ENCODE data around the gene TLX2. TPM values are rescaled to one million over a fixed set of nuclear protein-coding genes. Genes with fewer than 3 reads are reported as not detected.

TLX2 gene
- total and polyA plus RNA-seq, 2 experiments from 2014 or later, result 0.16 to 0.21 TPM

- Histone ChIP-seq H4K20me1 (replicated peaks; ENCODE audit: insufficient read depth) (no peaks in the 10 kb centered on the region; the same call in 1 of the 2 replicates), H3K27ac (ENCODE audit: low read depth) (no peak overlapping the region), H2AFZ (no peak overlapping the region), H3K79me2 (replicated peaks; ENCODE audit: insufficient read depth) (no peaks in the 10 kb centered on the region), H3K36me3 (ENCODE audit: insufficient read depth) (no peaks in the 10 kb centered on the region), H3K4me3 (no peak overlapping the region), H3K4me2 (no peak overlapping the region), H3K9me2 (ENCODE audit: insufficient read depth) (no peaks in the 10 kb centered on the region), H3K4me1 (ENCODE audit: insufficient read depth) (no peaks in the 10 kb centered on the region), H3F3A (replicated peaks; ENCODE audit: low read depth) (no peaks in the 10 kb centered on the region), H3K27me3 (ENCODE audit: insufficient read depth) (peaks cover 4% of the 10 kb centered on the region; the same call in 1 of the 2 replicates)
- TF ChIP-seq JUNB (IDR thresholded peaks at IDR 0.05; ENCODE audit: unreplicated experiment) (no peak), ZNF331 (CRISPR knock-in tag; IDR thresholded peaks at IDR 0.05; ENCODE audit: low read depth) (no peak), ETS1 (IDR thresholded peaks at IDR 0.05) (no peak), STAT1 (IDR thresholded peaks at IDR 0.05; ENCODE audit: unreplicated experiment) (no peak)
- TF ChIP-seq, protein P1, sequence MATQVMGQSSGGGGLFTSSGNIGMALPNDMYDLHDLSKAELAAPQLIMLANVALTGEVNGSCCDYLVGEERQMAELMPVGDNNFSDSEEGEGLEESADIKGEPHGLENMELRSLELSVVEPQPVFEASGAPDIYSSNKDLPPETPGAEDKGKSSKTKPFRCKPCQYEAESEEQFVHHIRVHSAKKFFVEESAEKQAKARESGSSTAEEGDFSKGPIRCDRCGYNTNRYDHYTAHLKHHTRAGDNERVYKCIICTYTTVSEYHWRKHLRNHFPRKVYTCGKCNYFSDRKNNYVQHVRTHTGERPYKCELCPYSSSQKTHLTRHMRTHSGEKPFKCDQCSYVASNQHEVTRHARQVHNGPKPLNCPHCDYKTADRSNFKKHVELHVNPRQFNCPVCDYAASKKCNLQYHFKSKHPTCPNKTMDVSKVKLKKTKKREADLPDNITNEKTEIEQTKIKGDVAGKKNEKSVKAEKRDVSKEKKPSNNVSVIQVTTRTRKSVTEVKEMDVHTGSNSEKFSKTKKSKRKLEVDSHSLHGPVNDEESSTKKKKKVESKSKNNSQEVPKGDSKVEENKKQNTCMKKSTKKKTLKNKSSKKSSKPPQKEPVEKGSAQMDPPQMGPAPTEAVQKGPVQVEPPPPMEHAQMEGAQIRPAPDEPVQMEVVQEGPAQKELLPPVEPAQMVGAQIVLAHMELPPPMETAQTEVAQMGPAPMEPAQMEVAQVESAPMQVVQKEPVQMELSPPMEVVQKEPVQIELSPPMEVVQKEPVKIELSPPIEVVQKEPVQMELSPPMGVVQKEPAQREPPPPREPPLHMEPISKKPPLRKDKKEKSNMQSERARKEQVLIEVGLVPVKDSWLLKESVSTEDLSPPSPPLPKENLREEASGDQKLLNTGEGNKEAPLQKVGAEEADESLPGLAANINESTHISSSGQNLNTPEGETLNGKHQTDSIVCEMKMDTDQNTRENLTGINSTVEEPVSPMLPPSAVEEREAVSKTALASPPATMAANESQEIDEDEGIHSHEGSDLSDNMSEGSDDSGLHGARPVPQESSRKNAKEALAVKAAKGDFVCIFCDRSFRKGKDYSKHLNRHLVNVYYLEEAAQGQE (IDR thresholded peaks at IDR 0.05; ENCODE audit: unreplicated experiment), result no peak
- no peaks in the 10 kb centered on the region for H3K36me3 Mint-ChIP-seq (ENCODE audit: low read depth)
- no peak overlapping the region for H3K4me3 Mint-ChIP-seq
- H3K4me1 Mint-ChIP-seq, result peaks cover 5% of the 10 kb centered on the region; the same call in 1 of the 3 replicates
- peaks cover 6% of the 10 kb centered on the region for H3K27me3 Mint-ChIP-seq (ENCODE audit: insufficient read depth, low read depth, poor library complexity)
- no peak for DNase-seq (ENCODE audit: low spot score)
- H3K9me3 Mint-ChIP-seq, result no peaks in the 10 kb centered on the region
- no peak for ATAC-seq
- no peak overlapping the region for H3K27ac Mint-ChIP-seq
These were observed 52.5 kb downstream of the TLX2 start for GRCh38 chr2:74566754-74567085.

Other genes starting within 250 kb of the TLX2 start
- gene SLC4A5, start 171.0 kb upstream of the TLX2 start, total RNA-seq (2014; rRNA removed; shearing (Covaris generic)), result 0.24 and 0.89 TPM in 2 replicates
- 0.50 and 0.70 TPM in 2 replicates for gene SLC4A5, start 171.0 kb upstream of the TLX2 start, polyA plus RNA-seq (2016; fragmentation: Nextera tagmentation; extraction: Ambion mirVana)
- 131 and 145 TPM in 2 replicates for gene DCTN1, start 134.1 kb upstream of the TLX2 start, total RNA-seq (2014; rRNA removed; shearing (Covaris generic))
- 108 and 126 TPM in 2 replicates for gene DCTN1, start 134.1 kb upstream of the TLX2 start, polyA plus RNA-seq (2016; fragmentation: Nextera tagmentation; extraction: Ambion mirVana)
- gene C2orf81, start 92.8 kb upstream of the TLX2 start, total RNA-seq (2014; rRNA removed; shearing (Covaris generic)), result 4.6 TPM in 2 replicates
- 3.7 and 3.8 TPM in 2 replicates for gene C2orf81, start 92.8 kb upstream of the TLX2 start, polyA plus RNA-seq (2016; fragmentation: Nextera tagmentation; extraction: Ambion mirVana)
- gene WDR54, start 92.7 kb upstream of the TLX2 start, total RNA-seq (2014; rRNA removed; shearing (Covaris generic)), result 41.3 and 41.6 TPM in 2 replicates
- gene WDR54, start 92.7 kb upstream of the TLX2 start, polyA plus RNA-seq (2016; fragmentation: Nextera tagmentation; extraction: Ambion mirVana), result 35.2 and 42.6 TPM in 2 replicates
- gene RTKN, start 72.5 kb upstream of the TLX2 start, total RNA-seq (2014; rRNA removed; shearing (Covaris generic)), result 42.8 and 50.0 TPM in 2 replicates
- 20.4 and 24.5 TPM in 2 replicates for gene RTKN, start 72.5 kb upstream of the TLX2 start, polyA plus RNA-seq (2016; fragmentation: Nextera tagmentation; extraction: Ambion mirVana)
- 17.5 and 21.8 TPM in 2 replicates for gene INO80B, start 59.4 kb upstream of the TLX2 start, total RNA-seq (2014; rRNA removed; shearing (Covaris generic))
- 5.1 and 6.1 TPM in 2 replicates for gene INO80B, start 59.4 kb upstream of the TLX2 start, polyA plus RNA-seq (2016; fragmentation: Nextera tagmentation; extraction: Ambion mirVana)
- 52.4 and 64.4 TPM in 2 replicates for gene WBP1, start 56.0 kb upstream of the TLX2 start, total RNA-seq (2014; rRNA removed; shearing (Covaris generic))
- 53.0 and 62.0 TPM in 2 replicates for gene WBP1, start 56.0 kb upstream of the TLX2 start, polyA plus RNA-seq (2016; fragmentation: Nextera tagmentation; extraction: Ambion mirVana)
- 56.5 and 61.6 TPM in 2 replicates for gene MOGS, start 49.1 kb upstream of the TLX2 start, total RNA-seq (2014; rRNA removed; shearing (Covaris generic))
- gene MOGS, start 49.1 kb upstream of the TLX2 start, polyA plus RNA-seq (2016; fragmentation: Nextera tagmentation; extraction: Ambion mirVana), result 9.7 and 10.4 TPM in 2 replicates
- gene MRPL53, start 41.8 kb upstream of the TLX2 start, total RNA-seq (2014; rRNA removed; shearing (Covaris generic)), result 7.7 and 8.2 TPM in 2 replicates
- 65.1 and 70.4 TPM in 2 replicates for gene MRPL53, start 41.8 kb upstream of the TLX2 start, polyA plus RNA-seq (2016; fragmentation: Nextera tagmentation; extraction: Ambion mirVana)
- 12.3 and 20.5 TPM in 2 replicates for gene CCDC142, start 31.5 kb upstream of the TLX2 start, total RNA-seq (2014; rRNA removed; shearing (Covaris generic))
- 5.1 and 5.8 TPM in 2 replicates for gene CCDC142, start 31.5 kb upstream of the TLX2 start, polyA plus RNA-seq (2016; fragmentation: Nextera tagmentation; extraction: Ambion mirVana)
- 29.2 and 29.6 TPM in 2 replicates for gene TTC31, start 31.4 kb upstream of the TLX2 start, total RNA-seq (2014; rRNA removed; shearing (Covaris generic))
- gene TTC31, start 31.4 kb upstream of the TLX2 start, polyA plus RNA-seq (2016; fragmentation: Nextera tagmentation; extraction: Ambion mirVana), result 13.1 and 15.8 TPM in 2 replicates
- 0.24 TPM in 1 of 2 replicates, not detected in the other for gene LBX2, start 14.8 kb upstream of the TLX2 start, total RNA-seq (2014; rRNA removed; shearing (Covaris generic))
- 0.57 and 0.82 TPM in 2 replicates for gene LBX2, start 14.8 kb upstream of the TLX2 start, polyA plus RNA-seq (2016; fragmentation: Nextera tagmentation; extraction: Ambion mirVana)
- 10.9 and 14.3 TPM in 2 replicates for gene PCGF1, start 6.8 kb upstream of the TLX2 start, total RNA-seq (2014; rRNA removed; shearing (Covaris generic))
- gene PCGF1, start 6.8 kb upstream of the TLX2 start, polyA plus RNA-seq (2016; fragmentation: Nextera tagmentation; extraction: Ambion mirVana), result 13.1 and 13.4 TPM in 2 replicates
- 0.52 and 0.74 TPM in 2 replicates for gene DQX1, start 11.8 kb downstream of the TLX2 start, total RNA-seq (2014; rRNA removed; shearing (Covaris generic))
- gene DQX1, start 11.8 kb downstream of the TLX2 start, polyA plus RNA-seq (2016; fragmentation: Nextera tagmentation; extraction: Ambion mirVana), result 0.32 and 0.54 TPM in 2 replicates
- gene AUP1, start 15.3 kb downstream of the TLX2 start, total RNA-seq (2014; rRNA removed; shearing (Covaris generic)), result 89.4 and 105 TPM in 2 replicates
- 98.7 and 101 TPM in 2 replicates for gene AUP1, start 15.3 kb downstream of the TLX2 start, polyA plus RNA-seq (2016; fragmentation: Nextera tagmentation; extraction: Ambion mirVana)
- gene HTRA2, start 15.5 kb downstream of the TLX2 start, total RNA-seq (2014; rRNA removed; shearing (Covaris generic)), result 17.2 and 19.7 TPM in 2 replicates
- 17.8 and 19.5 TPM in 2 replicates for gene HTRA2, start 15.5 kb downstream of the TLX2 start, polyA plus RNA-seq (2016; fragmentation: Nextera tagmentation; extraction: Ambion mirVana)
- 12.2 and 14.9 TPM in 2 replicates for gene LOXL3, start 39.5 kb downstream of the TLX2 start, total RNA-seq (2014; rRNA removed; shearing (Covaris generic))
- gene LOXL3, start 39.5 kb downstream of the TLX2 start, polyA plus RNA-seq (2016; fragmentation: Nextera tagmentation; extraction: Ambion mirVana), result 4.4 and 4.7 TPM in 2 replicates
- 14.6 and 15.5 TPM in 2 replicates for gene DOK1, start 40.3 kb downstream of the TLX2 start, total RNA-seq (2014; rRNA removed; shearing (Covaris generic))
- gene DOK1, start 40.3 kb downstream of the TLX2 start, polyA plus RNA-seq (2016; fragmentation: Nextera tagmentation; extraction: Ambion mirVana), result 3.4 and 3.9 TPM in 2 replicates
- gene M1AP, start 133.9 kb downstream of the TLX2 start, total RNA-seq (2014; rRNA removed; shearing (Covaris generic)), result 5.2 and 12.1 TPM in 2 replicates
- gene M1AP, start 133.9 kb downstream of the TLX2 start, polyA plus RNA-seq (2016; fragmentation: Nextera tagmentation; extraction: Ambion mirVana), result 2.8 and 5.1 TPM in 2 replicates
- gene SEMA4F, start 139.8 kb downstream of the TLX2 start, total RNA-seq (2014; rRNA removed; shearing (Covaris generic)), result 3.2 and 13.0 TPM in 2 replicates
- gene SEMA4F, start 139.8 kb downstream of the TLX2 start, polyA plus RNA-seq (2016; fragmentation: Nextera tagmentation; extraction: Ambion mirVana), result 1.5 and 2.2 TPM in 2 replicates